ACC112 (cell line): ENCODE results near the gene PORCN.
A peak's percentile ranks its signal among the peaks of the same experiment; 100 is the strongest.
"Not testable (repeated sequence)": the region's sequence is repeated elsewhere in the genome, so short reads cannot be mapped to it uniquely, and the experiment has no call there.

Experiments
- H2AFZ ChIP-seq: fragments of 200-600 bp; sonication (generic); one replicate; pipeline ENCODE4 v1.6.0; 2017; ENCODE audit warnings: antibody characterized with exemption, low read length; ENCODE audit not compliant: unreplicated experiment
- H3K27ac ChIP-seq: fragments of 200-600 bp; sonication (generic); 2 replicates; pipeline ENCODE4 v1.5.1; 2014; ENCODE audit warnings: low read depth, mild to moderate bottlenecking, antibody characterized with exemption, low read length, moderate library complexity
- H3K27me3 ChIP-seq: fragments of 200-600 bp; sonication (generic); 2 replicates; pipeline ENCODE4 v1.6.1; 2014; ENCODE audit warnings: mild to moderate bottlenecking, antibody characterized with exemption, low read length, moderate library complexity, mixed read lengths; ENCODE audit not compliant: insufficient read depth
- H3K36me3 ChIP-seq: fragments of 200-600 bp; sonication (generic); 2 replicates; pipeline ENCODE4 v1.6.1; 2016; ENCODE audit warnings: mild to moderate bottlenecking, antibody characterized with exemption, low read length, moderate library complexity, mixed read lengths; ENCODE audit not compliant: insufficient read depth
- H3K4me1 ChIP-seq: fragments of 200-600 bp; sonication (generic); one replicate; pipeline ENCODE4 v1.6.1; 2016; ENCODE audit warnings: low read length, mixed read lengths; ENCODE audit not compliant: insufficient read depth, unreplicated experiment, control insufficient read depth
- H3K4me3 ChIP-seq: fragments of 200-600 bp; sonication (generic); 2 replicates; pipeline ENCODE4 v1.5.1; 2014; ENCODE audit warnings: mild to moderate bottlenecking, low read depth, low read length
- H3K79me2 ChIP-seq: fragments of 200-600 bp; sonication (generic); one replicate; pipeline ENCODE4 v1.6.0; 2016; ENCODE audit warnings: low read length; ENCODE audit not compliant: control insufficient read depth, unreplicated experiment, insufficient read depth

PORCN gene

GRCh38 chrX:48511560-48511959 is 2.8 kb downstream of the PORCN start:
- H3K27ac ChIP-seq, result no peak overlapping the region
- H3K4me1 ChIP-seq, result peaks cover 9% of the 10 kb centered on the region
- no peak overlapping the region for H3K4me3 ChIP-seq
- no peaks in the 10 kb centered on the region for H3K36me3 ChIP-seq
- peaks cover 5% of the 10 kb centered on the region for H3K79me2 ChIP-seq
- no peaks in the 10 kb centered on the region for H3K27me3 ChIP-seq
- no peak overlapping the region for H2AFZ ChIP-seq

GRCh38 chrX:48512371-48512935 is 3.7 kb downstream of the PORCN start:
- peaks cover 6% of the 10 kb centered on the region for H3K4me1 ChIP-seq
- H2AFZ ChIP-seq, result no peak overlapping the region
- H3K27me3 ChIP-seq, result no peaks in the 10 kb centered on the region
- H3K36me3 ChIP-seq, result no peaks in the 10 kb centered on the region
- peaks cover 5% of the 10 kb centered on the region for H3K79me2 ChIP-seq
- no peak overlapping the region for H3K27ac ChIP-seq
- H3K4me3 ChIP-seq, result no peak overlapping the region

GRCh38 chrX:48513670-48514069 is 4.9 kb downstream of the PORCN start:
- H3K4me3 ChIP-seq, result no peak overlapping the region
- no peaks in the 10 kb centered on the region for H3K27me3 ChIP-seq
- peaks cover 2% of the 10 kb centered on the region for H3K79me2 ChIP-seq
- H3K4me1 ChIP-seq, result peaks cover 6% of the 10 kb centered on the region
- no peaks in the 10 kb centered on the region for H3K36me3 ChIP-seq
- H3K27ac ChIP-seq, result no peak overlapping the region
- H2AFZ ChIP-seq, result no peak overlapping the region

GRCh38 chrX:48514126-48514806 is 5.5 kb downstream of the PORCN start:
- no peak overlapping the region for H3K4me3 ChIP-seq
- H2AFZ ChIP-seq, result no peak overlapping the region
- H3K36me3 ChIP-seq, result no peaks in the 10 kb centered on the region
- no peak overlapping the region for H3K27ac ChIP-seq
- peaks cover 6% of the 10 kb centered on the region for H3K4me1 ChIP-seq
- H3K27me3 ChIP-seq, result no peaks in the 10 kb centered on the region
- peaks cover 2% of the 10 kb centered on the region for H3K79me2 ChIP-seq

GRCh38 chrX:48514868-48515460 is 6.2 kb downstream of the PORCN start:
- Histone ChIP-seq H3K4me1 (peaks cover 2% of the 10 kb centered on the region), H3K4me3 (no peak overlapping the region), H3K27me3 (no peaks in the 10 kb centered on the region), H3K36me3 (no peaks in the 10 kb centered on the region), H3K79me2 (no peaks in the 10 kb centered on the region), H3K27ac (no peak overlapping the region), H2AFZ (no peak overlapping the region)

GRCh38 chrX:48515842-48516241 is 7.0 kb downstream of the PORCN start:
- Histone ChIP-seq H3K79me2 (no peaks in the 10 kb centered on the region), H3K36me3 (no peaks in the 10 kb centered on the region), H3K27me3 (no peaks in the 10 kb centered on the region), H3K4me1 (no peaks in the 10 kb centered on the region), H3K27ac (no peak overlapping the region), H3K4me3 (no peak overlapping the region), H2AFZ (no peak overlapping the region)

GRCh38 chrX:48516285-48516684 is 7.5 kb downstream of the PORCN start:
- H3K4me1 ChIP-seq, result no peaks in the 10 kb centered on the region
- H3K4me3 ChIP-seq, result no peak overlapping the region
- no peaks in the 10 kb centered on the region for H3K79me2 ChIP-seq
- H3K36me3 ChIP-seq, result no peaks in the 10 kb centered on the region
- H3K27me3 ChIP-seq, result no peaks in the 10 kb centered on the region
- H2AFZ ChIP-seq, result no peak overlapping the region
- no peak overlapping the region for H3K27ac ChIP-seq

- H3K27ac ChIP-seq, result no peak overlapping the region
- H3K79me2 ChIP-seq, result no peaks in the 10 kb centered on the region
- H3K4me1 ChIP-seq, result no peaks in the 10 kb centered on the region
- H2AFZ ChIP-seq, result no peak overlapping the region
- no peak overlapping the region for H3K4me3 ChIP-seq
- no peaks in the 10 kb centered on the region for H3K27me3 ChIP-seq
- no peaks in the 10 kb centered on the region for H3K36me3 ChIP-seq
Measured at GRCh38 chrX:48516987-48517386, 8.2 kb downstream of the PORCN start.

- not testable (repeated sequence) for H3K27ac ChIP-seq, H3K4me3 ChIP-seq, H3K27me3 ChIP-seq, H3K36me3 ChIP-seq, H3K79me2 ChIP-seq, H2AFZ ChIP-seq, H3K4me1 ChIP-seq
Measured at GRCh38 chrX:48519481-48519880, 10.7 kb downstream of the PORCN start.

- Histone ChIP-seq H3K4me1 (no peaks in the 10 kb centered on the region), H3K79me2 (peaks cover 5% of the 10 kb centered on the region), H2AFZ (no peak overlapping the region), H3K4me3 (no peak overlapping the region), H3K36me3 (no peaks in the 10 kb centered on the region), H3K27me3 (no peaks in the 10 kb centered on the region), H3K27ac (no peak overlapping the region)
Measured at GRCh38 chrX:48520455-48520854, 11.7 kb downstream of the PORCN start.

- Histone ChIP-seq H3K4me3 (peak overlapping the region; percentile 81), H2AFZ (peak overlapping the region; percentile 39), H3K27me3 (no peaks in the 10 kb centered on the region), H3K79me2 (peaks cover 5% of the 10 kb centered on the region), H3K27ac (no peak overlapping the region), H3K36me3 (no peaks in the 10 kb centered on the region), H3K4me1 (no peaks in the 10 kb centered on the region)
Measured at GRCh38 chrX:48520976-48521352, 12.2 kb downstream of the PORCN start.
